Measurements from ENCODE around the gene ANKRD26. TPM values are rescaled to one million over a fixed set of nuclear protein-coding genes. Genes with fewer than 3 reads are reported as not detected.
"Not testable (repeated sequence)": the region's sequence is repeated elsewhere in the genome, so short reads cannot be mapped to it uniquely, and the experiment has no call there.

The ANKRD26 gene
- total RNA-seq = 5.7 and 8.1 TPM in 2 replicates

- intact Hi-C loops (cut with micrococcal nuclease) = loop anchor here (1.0 to 10.0 kb wide), 10 partner anchors 55 to 1432 kb away; partner anchors contain the start of genes MASTL, PDSS1, RAB18 and WAC
These were observed at the start of gene ANKRD26 for GRCh38 chr10:27099916-27100812. Gene ANKRD26, minus strand, starts transcription at chr10:27100494. Its CDS starts 168 bp downstream, at chr10:27100326.

- intact Hi-C loops (cut with micrococcal nuclease) = loop anchor here (2.0 kb wide), 1 partner anchor 703 kb away; no protein-coding TSS in a partner anchor
These were observed 47.4 kb upstream of the ANKRD26 start for GRCh38 chr10:27147701-27148100.

GRCh38 chr10:27145937-27146336 lies 45.6 kb upstream of the ANKRD26 start:
- intact Hi-C loops (cut with micrococcal nuclease) = no loop called here

- intact Hi-C loops (cut with micrococcal nuclease) = no loop called here
These were observed 43.4 kb upstream of the ANKRD26 start for GRCh38 chr10:27143686-27144085.

GRCh38 chr10:27138277-27138676 lies 38.0 kb upstream of the ANKRD26 start:
- intact Hi-C loops (cut with micrococcal nuclease) = no loop called here

- intact Hi-C loops (cut with micrococcal nuclease) = no loop called here
These were observed 34.1 kb upstream of the ANKRD26 start for GRCh38 chr10:27134371-27134770.

GRCh38 chr10:27108165-27108564 lies 7.9 kb upstream of the ANKRD26 start:
- intact Hi-C loops (cut with micrococcal nuclease) = loop anchor here (10.0 kb wide), 1 partner anchor 773 kb away; no protein-coding TSS in a partner anchor

GRCh38 chr10:27104919-27105318 lies 4.6 kb upstream of the ANKRD26 start:
- intact Hi-C loops (cut with micrococcal nuclease) = loop anchor here (5.0 to 10.0 kb wide), 6 partner anchors 93 to 1427 kb away; partner anchors contain the start of gene WAC

- intact Hi-C loops (cut with micrococcal nuclease) = loop anchor here (1.0 to 10.0 kb wide), 12 partner anchors 54 to 1431 kb away; partner anchors contain the start of genes ACBD5, MASTL, PDSS1 and RAB18
These were observed 586 bp upstream of the ANKRD26 start for GRCh38 chr10:27100813-27101347.

- intact Hi-C loops (cut with micrococcal nuclease) = no loop called here
These were observed 846 bp downstream of the ANKRD26 start for GRCh38 chr10:27099448-27099847.

GRCh38 chr10:27088119-27089044 lies 11.9 kb downstream of the ANKRD26 start:
- intact Hi-C loops (cut with micrococcal nuclease) = no loop called here

- intact Hi-C loops (cut with micrococcal nuclease) = no loop called here
These were observed 27.7 kb downstream of the ANKRD26 start for GRCh38 chr10:27072436-27073114.

GRCh38 chr10:27068217-27068891 lies 31.9 kb downstream of the ANKRD26 start:
- intact Hi-C loops (cut with micrococcal nuclease) = no loop called here

- intact Hi-C loops (cut with micrococcal nuclease) = no loop called here
These were observed 35.2 kb downstream of the ANKRD26 start for GRCh38 chr10:27065084-27065483.

- intact Hi-C loops (cut with micrococcal nuclease) = no loop called here
These were observed 47.6 kb downstream of the ANKRD26 start for GRCh38 chr10:27052656-27053055.

- intact Hi-C loops (cut with micrococcal nuclease) = not testable (repeated sequence)
These were observed 55.0 kb downstream of the ANKRD26 start for GRCh38 chr10:27045247-27045646.

- intact Hi-C loops (cut with micrococcal nuclease) = no loop called here
These were observed 59.1 kb downstream of the ANKRD26 start for GRCh38 chr10:27041196-27041595.

GRCh38 chr10:27038168-27038567 lies 62.1 kb downstream of the ANKRD26 start:
- intact Hi-C loops (cut with micrococcal nuclease) = no loop called here

- intact Hi-C loops (cut with micrococcal nuclease) = no loop called here
These were observed 65.1 kb downstream of the ANKRD26 start for GRCh38 chr10:27035163-27035562.

- intact Hi-C loops (cut with micrococcal nuclease) = no loop called here
These were observed 70.2 kb downstream of the ANKRD26 start for GRCh38 chr10:27030060-27030459.
